HEK293T (cell line): ENCODE data around the gene SMCP.

Source experiments
- ARNT ChIP-seq: fragments of 450-650 bp; IDR thresholded peaks from 2 replicates; pipeline ENCODE4 v1.6.1; 2017; ENCODE audit warnings: mild to moderate bottlenecking
- FOXK2 ChIP-seq: fragments of 450-650 bp; IDR thresholded peaks from 2 replicates; pipeline ENCODE4 v1.6.1; 2016; ENCODE audit warnings: mild to moderate bottlenecking
- FOXM1 ChIP-seq: fragments of 450-650 bp; IDR thresholded peaks from 2 replicates; pipeline ENCODE4 v1.6.1; 2017; ENCODE audit warnings: mild to moderate bottlenecking, borderline replicate concordance
- HDGF ChIP-seq: fragments of 450-650 bp; IDR thresholded peaks from 2 replicates; pipeline ENCODE4 v1.6.1; 2017; ENCODE audit warnings: antibody characterized with exemption, borderline replicate concordance
- SP1 ChIP-seq: fragments of 450-650 bp; IDR thresholded peaks from 2 replicates; pipeline ENCODE4 v1.6.1; 2017
- TARDBP ChIP-seq: fragments of 450-650 bp; IDR thresholded peaks from 2 replicates; pipeline ENCODE4 v1.6.1; 2016

GRCh38 chr1:152876827-152877226, 1.3 kb upstream of the SMCP start:
- no peak for TF ChIP-seq SP1
- no peak for TF ChIP-seq ARNT
- TF ChIP-seq FOXK2: no peak
- TF ChIP-seq FOXM1: no peak
- TF ChIP-seq HDGF: no peak
- no peak for TF ChIP-seq TARDBP
